Uterus (tissue), 4 donors: Measurements from ENCODE around the gene CCDC34. TPM values are rescaled to one million over a fixed set of nuclear protein-coding genes. Genes with fewer than 3 reads are reported as not detected.

Experiments
- DNase-seq, 2 donors: peaks; one replicate each; pipeline ENCODE4 v3.0.0-alpha.2; 2019 to 2020
- H3K27ac ChIP-seq, 2 donors: fragments of 200-600 bp; sonication (generic); 1 replicate in 1 of 2; 2 replicates in 1 of 2; pipeline ENCODE4 v1.5.1; 2016 to 2018
- H3K27me3 ChIP-seq, 2 donors: fragments of 200-600 bp; sonication (generic); one replicate each; pipeline ENCODE4 v1.5.1; 2018 to 2019; ENCODE audit warnings: control low read depth in 1 of 2
- H3K36me3 ChIP-seq, 2 donors: fragments of 200-600 bp; sonication (generic); one replicate each; pipeline ENCODE4 v1.5.1; 2019; ENCODE audit warnings: control low read depth in 1 of 2
- H3K4me1 ChIP-seq, 2 donors: fragments of 200-600 bp; sonication (generic); one replicate each; pipeline ENCODE4 v1.5.1; 2018 to 2019; ENCODE audit warnings: control low read depth in 1 of 2
- H3K4me3 ChIP-seq, 2 donors: fragments of 200-600 bp; sonication (generic); 1 replicate in 1 of 2; 2 replicates in 1 of 2; pipeline ENCODE4 v1.5.1; 2018 to 2019; ENCODE audit warnings: mild to moderate bottlenecking in 1 of 2
- H3K9me3 ChIP-seq, 2 donors: fragments of 200-600 bp; sonication (generic); one replicate each; pipeline ENCODE4 v1.5.1; 2019; ENCODE audit warnings: control low read depth in 1 of 2
- CTCF ChIP-seq, 4 experiments: fragments of 200-600 bp in 2 of 4; fragments of 450-650 bp in 2 of 4; sonication (generic) in 2 of 4; IDR thresholded peaks; one replicate each; pipeline ENCODE4 v1.5.1; 2016 to 2019; ENCODE audit warnings: antibody characterized with exemption in 4 of 4, mild to moderate bottlenecking in 2 of 4, moderate library complexity in 1 of 4
- POLR2A ChIP-seq, 2 donors: fragments of 450-650 bp; IDR thresholded peaks; one replicate each; pipeline ENCODE4 v1.6.1; 2016; ENCODE audit warnings: antibody characterized with exemption in 2 of 2, mild to moderate bottlenecking in 1 of 2, moderate library complexity in 1 of 2
- intact Hi-C: fragments of 100-400 bp; cut with DNase I; formaldehyde crosslinking; loops from one replicate; pipeline ENCODE4 v1.15.1; 2023; ENCODE audit warnings: low total_unique reads
- total RNA-seq, 4 donors: library from RNA; depleted of rRNA in 3 of 4; stranded (reverse); fragments of >200 nt in 3 of 4; gene quantifications; one replicate each; pipeline versions ENCODE4 v1.1.0 to v1.2.4, GENCODE V29; 2014 to 2023
- donor health status: DM: yes; HTN: yes; CAD: no.

The CCDC34 gene
- 1 to 10 TPM in 2 of 4 donors, under 1 TPM in 1, not detected in 1; 0.26 to 8.2 (median 2.7) TPM for total RNA-seq

- peak within 1 kb of the TSS; percentile 61 to 67 for H3K4me3 ChIP-seq
- intact Hi-C loops: no loop called here
- no peaks in the 10 kb centered on the region for H3K9me3 ChIP-seq
- H3K27me3 ChIP-seq: no peaks in the 10 kb centered on the region
- TF ChIP-seq CTCF (IDR thresholded peaks at IDR 0.05): peak in 1 of 4 experiments; percentile 14
- peak in 1 of 2 donors; percentile 17 for TF ChIP-seq POLR2A (IDR thresholded peaks at IDR 0.05)
- peak; percentile 85 to 88 for DNase-seq
- no peaks in the 10 kb centered on the region for H3K36me3 ChIP-seq
- H3K27ac ChIP-seq: peak within 1 kb of the TSS; percentile 64
- no peaks in the 10 kb centered on the region for H3K4me1 ChIP-seq
Observed at GRCh38 chr11:27362749-27363575, at the start of gene CCDC34. Gene CCDC34, minus strand, starts transcription at chr11:27363215. Its CDS starts 21 bp downstream, at chr11:27363194.

GRCh38 chr11:27412192-27412691, 49.2 kb upstream of the CCDC34 start:
- Histone ChIP-seq H3K36me3 (no peaks in the 10 kb centered on the region), H3K9me3 (no peaks in the 10 kb centered on the region), H3K27me3 (no peaks in the 10 kb centered on the region), H3K4me3 (no peak overlapping the region), H3K4me1 (no peaks in the 10 kb centered on the region), H3K27ac (no peak overlapping the region)
- intact Hi-C loops: no loop called here
- no peak for DNase-seq
- TF ChIP-seq POLR2A (IDR thresholded peaks at IDR 0.05) (no peak), CTCF (IDR thresholded peaks at IDR 0.05) (no peak)

GRCh38 chr11:27411328-27411727, 48.3 kb upstream of the CCDC34 start:
- DNase-seq: no peak
- Histone ChIP-seq H3K9me3 (no peaks in the 10 kb centered on the region), H3K4me3 (no peak overlapping the region), H3K27ac (no peak overlapping the region), H3K27me3 (no peaks in the 10 kb centered on the region), H3K36me3 (no peaks in the 10 kb centered on the region), H3K4me1 (no peaks in the 10 kb centered on the region)
- intact Hi-C loops: no loop called here
- TF ChIP-seq POLR2A (IDR thresholded peaks at IDR 0.05) (no peak), CTCF (IDR thresholded peaks at IDR 0.05) (no peak)

GRCh38 chr11:27410272-27410671, 47.3 kb upstream of the CCDC34 start:
- H3K36me3 ChIP-seq: no peaks in the 10 kb centered on the region
- no peak for DNase-seq
- intact Hi-C loops: no loop called here
- no peaks in the 10 kb centered on the region for H3K27me3 ChIP-seq
- H3K4me1 ChIP-seq: no peaks in the 10 kb centered on the region
- TF ChIP-seq POLR2A (IDR thresholded peaks at IDR 0.05) (no peak), CTCF (IDR thresholded peaks at IDR 0.05) (no peak)
- no peaks in the 10 kb centered on the region for H3K9me3 ChIP-seq
- no peak overlapping the region for H3K4me3 ChIP-seq
- no peak overlapping the region for H3K27ac ChIP-seq

GRCh38 chr11:27409742-27410141, 46.7 kb upstream of the CCDC34 start:
- Histone ChIP-seq H3K9me3 (no peaks in the 10 kb centered on the region), H3K4me3 (no peak overlapping the region), H3K27me3 (no peaks in the 10 kb centered on the region), H3K27ac (no peak overlapping the region), H3K4me1 (no peaks in the 10 kb centered on the region), H3K36me3 (no peaks in the 10 kb centered on the region)
- no peak for TF ChIP-seq CTCF (IDR thresholded peaks at IDR 0.05)
- no peak for TF ChIP-seq POLR2A (IDR thresholded peaks at IDR 0.05)
- intact Hi-C loops: no loop called here
- no peak for DNase-seq
